ENCODE data around the gene PPP2R2D.
"Not testable (repeated sequence)": the region's sequence is repeated elsewhere in the genome, so short reads cannot be mapped to it uniquely, and the experiment has no call there.

The PPP2R2D gene

DNA sequence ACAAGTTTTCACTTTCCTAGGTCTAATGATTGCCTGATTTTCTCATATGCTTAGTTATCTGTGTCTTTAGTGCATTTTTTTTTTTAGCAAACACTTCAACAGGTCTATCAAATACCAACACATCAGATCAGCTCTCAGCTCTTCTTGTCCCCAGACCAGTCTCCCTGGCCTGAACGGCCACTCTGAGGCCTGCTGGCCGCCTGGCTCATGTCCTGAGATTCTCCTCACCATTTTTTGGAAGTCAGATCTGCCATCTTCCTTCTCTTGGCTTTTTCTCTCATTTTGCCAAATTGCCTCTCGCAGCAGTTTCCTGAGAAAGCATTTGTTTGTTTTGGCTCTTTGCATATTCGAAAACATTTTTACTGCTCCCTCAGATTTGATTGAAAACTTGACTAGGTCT lies 29.3 kb downstream of the PPP2R2D start:
- DNase-seq: no peak

DNA sequence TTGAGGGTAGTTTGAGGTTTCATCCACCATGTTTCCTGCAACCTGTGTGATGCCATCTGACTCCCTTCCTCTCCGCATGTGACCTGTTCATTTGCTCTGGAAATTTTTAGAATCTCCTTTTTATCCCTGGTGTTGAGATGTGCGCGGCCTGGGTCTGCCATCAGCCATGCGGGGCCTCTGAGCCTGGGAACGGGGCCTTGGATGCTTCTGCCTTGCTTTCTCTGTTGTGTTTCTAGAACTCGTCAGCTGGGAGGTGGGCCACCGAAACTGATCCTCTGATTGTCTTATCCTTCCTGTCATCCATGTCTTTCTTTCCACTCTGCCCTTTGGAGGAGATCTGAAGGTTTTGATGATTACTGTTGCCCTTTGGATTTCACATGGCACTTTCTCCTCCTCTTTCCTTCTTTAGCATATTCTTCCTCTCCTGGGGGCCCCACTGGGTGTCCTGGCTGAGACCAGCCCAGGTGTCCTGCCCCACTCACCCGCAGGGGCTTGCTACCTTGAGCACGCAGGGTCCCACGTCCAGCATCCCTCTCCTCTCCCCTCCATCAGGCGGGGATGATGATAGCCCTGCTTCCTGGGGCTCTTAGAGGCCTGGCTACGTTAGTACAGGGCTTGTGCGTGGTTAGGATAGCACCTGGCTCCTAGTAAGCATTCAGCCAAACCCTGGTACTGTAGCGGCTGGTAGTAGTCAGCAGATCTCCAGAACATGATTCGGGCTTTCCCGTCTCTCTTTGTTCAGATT lies 29.9 kb downstream of the PPP2R2D start:
- no peak for DNase-seq

DNA sequence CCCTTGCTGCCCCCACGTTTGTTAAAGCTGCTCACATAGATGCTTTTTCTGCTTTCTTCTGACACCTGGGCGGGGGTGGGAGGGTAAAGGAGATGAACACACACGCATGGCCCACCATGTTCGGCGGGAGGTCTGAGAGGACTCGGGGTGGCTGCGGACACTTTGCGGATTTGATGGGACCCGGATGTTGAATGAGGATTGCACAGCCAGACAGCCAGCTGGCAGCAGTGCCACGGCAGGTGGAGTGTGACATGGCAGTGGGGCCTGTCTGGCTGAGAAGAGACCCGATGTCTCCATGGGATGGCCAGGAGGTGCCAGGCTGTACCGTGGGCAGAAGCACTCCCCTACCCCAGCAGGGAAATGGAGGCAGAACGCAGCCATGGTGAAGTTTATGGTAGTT lies 31.2 kb downstream of the PPP2R2D start:
- no peak for DNase-seq

DNA sequence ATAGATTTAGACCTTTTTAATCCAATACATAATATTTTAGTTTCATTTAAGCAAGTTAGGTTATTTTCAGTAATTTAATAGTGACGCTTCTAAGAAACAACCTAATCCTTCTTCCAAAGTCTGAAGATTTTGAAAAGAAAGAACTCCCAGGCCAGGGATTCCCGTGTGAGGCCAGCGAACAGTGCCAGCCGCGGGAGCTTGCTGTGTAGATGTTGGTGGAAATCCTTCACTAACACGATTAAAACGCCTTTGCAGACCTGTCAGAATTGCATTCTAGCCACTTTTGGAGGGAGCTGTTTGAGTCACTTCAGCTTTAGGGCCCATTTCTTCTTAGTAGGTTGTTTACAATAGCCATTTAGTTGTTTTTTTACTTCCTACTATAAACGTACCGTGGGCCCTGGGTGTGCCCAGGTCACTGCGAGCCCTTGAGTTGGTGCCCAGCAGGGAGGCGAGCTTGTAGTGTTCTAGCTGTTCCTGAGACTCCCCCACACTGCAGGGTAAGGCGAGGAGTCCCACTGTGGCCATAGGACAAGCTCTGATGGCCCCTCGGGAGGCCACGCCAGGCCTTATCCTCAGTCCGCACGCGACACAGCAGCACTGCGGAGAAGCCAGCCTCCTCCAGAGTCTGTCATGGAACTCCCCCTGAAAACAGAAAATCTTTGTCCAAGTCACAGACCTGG lies 32.3 kb downstream of the PPP2R2D start:
- no peak for DNase-seq

DNA sequence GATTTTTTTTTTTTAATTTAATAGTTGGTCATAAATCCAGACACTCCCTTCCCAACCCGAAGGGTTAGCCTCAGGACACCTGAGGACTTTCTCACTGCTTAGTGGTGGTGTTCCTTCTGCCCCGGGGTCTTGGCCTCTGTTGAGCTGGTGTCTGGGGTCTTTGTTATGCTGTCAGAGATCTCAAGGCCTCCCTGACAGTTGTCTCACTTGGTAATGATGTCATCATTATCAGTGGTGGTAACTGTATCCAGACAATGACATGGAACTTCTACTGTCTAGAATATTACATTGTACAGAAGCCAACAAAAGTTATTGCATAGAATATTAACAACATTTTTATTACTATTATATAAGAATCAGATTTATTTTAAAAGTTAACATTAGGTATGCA lies 32.9 kb downstream of the PPP2R2D start:
- DNase-seq: no peak

DNA sequence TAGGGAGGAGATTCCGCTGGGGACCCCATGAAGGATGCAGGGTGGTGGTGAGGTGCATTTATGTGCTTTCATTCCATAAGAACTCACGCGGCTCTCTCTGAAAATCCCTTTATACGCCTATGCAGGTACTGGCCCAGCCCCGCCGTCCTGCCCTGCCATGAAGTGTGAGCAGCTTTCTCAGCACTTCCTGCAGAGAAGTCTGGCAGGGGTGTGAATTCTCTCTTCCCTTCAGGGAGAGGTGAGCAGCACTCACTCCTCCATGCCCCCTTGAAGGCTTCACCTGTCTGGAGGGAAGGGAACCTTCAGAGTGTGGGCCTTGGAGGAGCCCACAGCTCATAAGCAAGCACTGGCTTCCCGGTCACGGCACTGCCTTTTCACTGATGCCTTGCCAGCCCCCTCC lies 34.0 kb downstream of the PPP2R2D start:
- DNase-seq: no peak

DNA sequence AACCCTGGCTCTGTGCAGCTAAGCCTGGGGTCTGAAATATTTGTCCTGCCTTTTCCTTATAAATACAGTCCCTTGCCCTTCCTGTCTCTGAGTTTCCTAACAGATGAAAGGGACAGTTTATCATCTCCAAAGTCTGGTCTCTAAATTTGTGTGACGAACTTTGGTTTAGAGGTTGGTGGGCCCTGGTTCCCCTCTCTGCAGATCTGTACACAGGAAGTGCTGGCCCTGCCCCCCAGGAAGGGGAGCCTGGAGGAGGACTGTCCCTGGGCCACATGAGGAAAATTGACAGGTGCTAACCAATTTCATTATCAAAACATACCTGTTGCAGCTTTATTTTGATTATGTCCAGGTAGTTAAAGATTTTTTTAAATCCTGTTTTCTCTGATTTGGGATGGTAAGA lies 34.5 kb downstream of the PPP2R2D start:
- no peak for DNase-seq

DNA sequence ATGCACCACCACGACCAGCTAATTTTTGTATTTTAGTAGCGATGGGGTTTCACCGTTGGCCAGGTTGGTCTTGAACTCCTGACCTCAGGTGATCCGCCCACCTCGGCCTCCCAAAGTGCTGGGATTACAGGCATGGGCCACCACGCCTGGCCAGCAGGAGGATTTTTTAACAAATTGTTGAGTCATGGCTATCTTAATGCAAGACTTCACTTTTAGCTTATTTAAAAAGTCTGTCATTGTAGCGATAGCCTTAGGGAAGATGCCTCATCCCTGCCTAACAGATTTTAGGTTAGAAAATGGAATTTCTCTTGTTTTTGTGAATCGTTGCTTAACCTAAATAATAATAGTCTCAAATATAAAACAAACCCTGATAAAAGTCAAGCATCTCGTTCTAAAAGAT lies 35.5 kb downstream of the PPP2R2D start:
- no peak for DNase-seq

DNA sequence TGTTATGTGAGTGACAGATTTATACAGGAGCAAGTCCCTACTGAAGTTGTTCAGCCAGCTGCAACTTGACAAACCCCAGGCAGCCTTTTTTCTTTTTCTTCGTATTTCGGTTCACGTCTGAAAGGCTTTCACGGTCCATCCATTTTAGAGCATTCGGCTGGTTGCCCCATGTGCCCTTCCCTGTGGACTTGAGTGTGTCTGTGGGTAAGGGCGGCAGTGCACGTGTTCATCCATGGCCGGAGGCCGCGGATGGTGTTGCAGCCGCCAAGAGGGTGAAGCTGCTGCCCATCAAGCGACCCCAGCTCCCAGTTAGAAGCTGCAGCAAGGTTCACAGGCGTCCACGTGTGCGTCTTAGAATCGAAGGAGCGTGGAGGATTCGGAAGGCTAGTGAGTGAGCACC lies 35.9 kb downstream of the PPP2R2D start:
- no peak for DNase-seq

DNA sequence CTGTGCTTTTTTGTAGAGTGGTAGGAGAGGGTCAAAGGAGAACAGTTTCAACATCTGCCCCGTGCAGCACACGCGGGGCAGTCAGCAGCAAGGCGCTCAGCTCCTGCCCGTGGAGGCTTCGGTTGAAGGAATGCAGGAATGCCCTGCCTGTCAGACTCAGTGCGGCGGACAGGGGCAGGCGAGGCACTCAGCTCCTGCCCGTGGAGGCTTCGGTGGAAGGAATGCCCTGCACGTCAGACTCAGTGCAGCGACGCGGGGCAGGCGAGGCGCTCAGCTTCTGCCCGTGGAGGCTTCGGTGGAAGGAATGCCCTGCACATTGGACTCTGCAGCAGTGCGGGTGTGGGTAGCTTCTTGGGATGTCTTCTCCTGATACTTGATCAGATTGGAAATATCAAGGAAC lies 37.0 kb downstream of the PPP2R2D start:
- no peak for DNase-seq

DNA sequence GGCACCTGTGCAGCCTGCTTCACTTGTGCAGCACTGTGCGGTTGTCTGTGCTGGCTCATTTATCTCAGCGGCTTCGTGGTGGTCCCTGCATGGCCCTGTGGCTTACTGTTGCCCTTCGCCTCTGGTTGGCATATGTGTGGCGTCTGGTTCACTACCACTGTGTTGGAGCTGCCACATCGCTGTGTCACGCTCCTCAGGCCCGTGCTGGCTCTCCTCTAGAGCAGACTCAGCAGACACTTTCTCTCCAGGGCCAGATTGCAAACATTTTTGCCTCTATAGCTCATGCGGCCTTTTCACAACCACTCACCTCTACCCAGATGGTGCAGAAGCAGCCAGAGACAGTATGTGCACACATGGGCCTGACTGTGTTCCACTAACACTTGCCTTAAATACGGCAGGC lies 37.9 kb downstream of the PPP2R2D start:
- DNase-seq: no peak

DNA sequence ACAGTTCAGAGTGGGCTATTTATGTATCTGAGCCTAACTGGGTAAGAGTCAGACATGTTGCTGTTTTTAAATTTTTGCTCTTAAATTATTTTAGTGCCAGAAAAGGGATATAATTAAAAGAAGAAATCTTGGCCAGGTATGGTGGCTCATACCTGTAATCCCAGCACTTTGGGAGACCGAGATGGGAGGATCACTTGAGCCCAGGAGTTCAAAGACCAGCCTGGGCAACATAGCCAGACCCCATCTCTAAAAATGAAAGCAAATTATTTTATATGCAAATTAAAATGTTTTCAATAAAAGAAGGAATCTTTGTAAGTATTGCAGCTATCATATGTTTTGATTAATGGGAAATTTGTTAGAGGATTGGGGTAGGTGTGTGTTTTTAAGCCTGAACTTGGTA lies 41.6 kb downstream of the PPP2R2D start:
- DNase-seq: no peak

DNA sequence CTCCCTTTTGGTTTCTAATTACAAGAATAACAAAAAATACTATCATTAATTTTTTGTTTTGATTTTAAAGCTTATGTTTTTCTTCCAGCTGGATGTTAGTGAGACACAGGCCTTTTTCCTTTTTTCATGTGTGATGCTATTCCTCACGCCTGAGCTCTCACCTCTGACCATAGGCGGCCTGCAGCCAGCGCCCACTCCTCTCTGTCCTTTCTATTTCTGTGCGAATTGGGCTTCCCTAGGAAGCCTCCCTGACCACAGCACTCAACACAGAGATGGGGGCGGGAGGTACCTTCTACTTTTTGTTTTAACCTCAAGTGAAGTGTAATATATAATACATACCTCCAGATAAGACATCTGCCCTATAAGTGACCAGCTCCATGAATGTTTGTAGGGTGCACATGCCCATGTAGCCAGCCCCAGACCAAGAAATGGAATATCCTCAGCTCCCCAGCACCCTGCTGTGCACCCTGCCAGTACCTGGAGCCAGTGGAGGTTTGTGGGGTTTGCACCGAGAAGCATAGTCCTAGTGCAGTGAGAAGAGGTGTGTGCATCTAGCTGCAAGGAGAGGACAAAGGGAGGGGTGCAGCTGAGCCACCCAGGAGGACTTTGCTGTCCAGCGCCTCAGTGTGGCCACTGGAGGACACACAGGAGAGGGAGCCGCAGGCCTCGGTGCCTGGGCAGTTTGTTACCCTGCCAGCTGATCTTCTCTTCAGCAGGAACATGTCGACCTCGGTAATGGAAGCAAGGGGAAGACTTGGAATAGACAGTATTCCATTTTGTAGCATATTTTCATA lies 42.4 kb downstream of the PPP2R2D start:
- no peak for DNase-seq

DNA sequence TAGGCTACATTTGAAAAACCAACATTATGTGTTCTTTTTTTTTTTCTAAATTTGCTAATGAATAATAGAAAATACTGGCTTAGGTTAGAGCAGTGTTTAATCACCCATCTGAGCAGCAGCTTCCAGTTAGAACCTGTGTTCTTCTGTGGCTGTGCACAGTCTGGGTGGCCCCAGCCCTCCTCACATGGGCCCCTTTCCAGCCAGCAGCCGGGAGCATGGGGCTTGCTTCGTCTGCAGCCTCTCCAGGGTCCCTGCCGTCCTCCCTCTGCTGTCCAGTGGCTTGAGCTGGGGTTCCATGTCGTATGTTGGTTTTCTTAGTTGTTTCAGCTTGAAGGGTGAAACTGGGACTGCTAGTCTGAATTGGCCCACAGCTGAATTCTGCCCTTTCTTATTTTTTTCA lies 43.6 kb downstream of the PPP2R2D start:
- DNase-seq: no peak

DNA sequence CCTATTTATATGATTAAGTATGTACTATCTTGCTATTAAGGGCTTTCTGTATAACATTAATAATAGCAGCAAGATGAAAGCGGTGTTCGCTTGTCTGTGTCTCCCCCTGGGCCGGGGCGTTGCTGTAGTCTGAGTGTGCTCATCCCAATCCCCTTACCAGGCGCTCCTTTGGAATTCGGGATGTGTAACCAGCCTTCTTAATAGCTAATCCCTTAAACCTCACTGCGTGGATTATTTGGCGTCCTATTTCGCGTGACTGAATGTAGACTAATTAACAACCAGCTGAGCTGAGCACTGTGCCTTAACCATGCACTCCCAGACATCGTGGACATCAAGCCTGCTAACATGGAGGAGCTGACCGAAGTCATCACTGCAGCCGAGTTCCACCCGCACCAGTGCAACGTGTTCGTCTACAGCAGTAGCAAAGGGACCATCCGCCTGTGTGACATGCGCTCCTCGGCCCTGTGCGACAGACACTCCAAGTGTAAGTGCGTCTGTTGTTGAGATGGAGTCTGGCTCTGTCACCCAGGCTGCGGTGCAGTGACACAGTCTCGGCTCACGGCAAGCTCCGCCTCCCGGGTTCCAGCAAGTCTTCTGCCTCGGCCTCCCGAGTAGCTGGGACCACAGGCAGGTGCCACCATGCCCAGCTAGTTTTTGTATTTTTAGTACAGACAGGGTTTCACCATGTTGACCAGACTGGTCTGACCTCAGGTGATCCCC lies 44.3 kb downstream of the PPP2R2D start:
- DNase-seq: no peak

DNA sequence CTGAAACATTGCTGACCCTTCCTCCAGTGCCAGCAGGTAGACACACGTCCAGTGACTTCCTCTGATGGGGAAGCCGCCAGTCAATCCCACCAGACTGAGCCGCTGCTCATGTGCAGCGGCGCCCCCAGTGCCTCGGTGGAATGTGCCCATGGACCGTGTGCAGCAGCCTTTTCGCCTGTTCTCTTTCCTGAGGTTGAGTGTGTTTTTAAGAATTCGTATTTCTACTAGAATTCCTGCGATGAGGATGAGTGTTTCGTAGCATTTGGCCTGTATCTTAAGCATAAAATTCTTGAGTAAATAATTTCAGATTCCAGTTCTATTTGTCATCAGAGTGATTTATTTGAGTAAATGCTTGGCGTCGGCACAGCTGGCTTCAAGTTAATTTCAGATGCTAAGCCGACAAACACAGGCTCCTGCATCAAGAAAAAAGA lies 45.5 kb downstream of the PPP2R2D start:
- DNase-seq: no peak

DNA sequence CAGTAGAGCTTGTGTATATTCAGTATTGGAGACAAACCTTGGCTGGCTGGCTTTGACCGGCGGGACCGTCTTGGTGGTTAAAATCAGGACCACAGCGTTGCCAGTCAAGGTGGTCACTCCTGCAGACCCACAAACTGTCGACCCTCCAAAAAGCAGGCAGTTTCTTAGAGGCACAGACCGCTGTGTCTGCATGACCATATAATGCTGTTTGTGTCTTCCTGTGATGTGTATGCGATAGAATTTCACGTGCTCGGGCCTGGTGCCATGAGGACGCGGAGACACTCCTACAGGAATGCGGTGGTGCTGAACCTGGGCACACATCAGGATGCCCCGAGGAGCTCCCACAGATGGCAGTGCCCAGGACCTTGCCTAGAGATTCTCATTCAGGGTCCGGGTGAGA lies 46.1 kb downstream of the PPP2R2D start:
- DNase-seq: no peak

DNA sequence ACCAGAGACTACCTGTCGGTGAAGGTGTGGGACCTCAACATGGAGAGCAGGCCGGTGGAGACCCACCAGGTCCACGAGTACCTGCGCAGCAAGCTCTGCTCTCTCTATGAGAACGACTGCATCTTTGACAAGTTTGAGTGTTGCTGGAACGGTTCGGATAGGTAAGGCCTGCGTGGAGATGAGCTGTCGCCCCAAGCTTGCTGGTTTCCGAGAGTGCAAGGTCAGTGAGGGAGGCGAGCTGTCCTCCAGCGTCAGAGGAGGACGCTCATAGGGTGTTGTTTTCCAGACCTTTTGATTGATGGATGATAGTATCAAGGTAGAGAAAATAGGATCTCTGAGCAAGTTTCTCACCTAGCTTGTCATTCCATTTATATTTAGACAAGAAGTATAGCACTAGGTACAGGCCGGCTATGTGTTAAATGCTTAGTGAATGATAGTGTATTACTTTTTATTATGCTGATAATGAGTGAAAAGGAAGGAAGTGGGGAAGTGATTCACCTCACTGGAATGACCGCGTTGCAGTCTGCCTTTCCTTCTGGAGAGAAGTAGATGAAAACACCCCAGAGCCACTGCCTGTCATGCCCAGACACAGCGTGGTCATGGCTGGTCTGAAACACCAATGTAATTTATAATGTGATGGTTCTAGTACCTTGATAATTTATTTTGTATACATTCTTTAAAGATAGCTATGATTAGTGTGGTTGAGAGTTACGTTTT lies 47.0 kb downstream of the PPP2R2D start:
- no peak for DNase-seq

DNA sequence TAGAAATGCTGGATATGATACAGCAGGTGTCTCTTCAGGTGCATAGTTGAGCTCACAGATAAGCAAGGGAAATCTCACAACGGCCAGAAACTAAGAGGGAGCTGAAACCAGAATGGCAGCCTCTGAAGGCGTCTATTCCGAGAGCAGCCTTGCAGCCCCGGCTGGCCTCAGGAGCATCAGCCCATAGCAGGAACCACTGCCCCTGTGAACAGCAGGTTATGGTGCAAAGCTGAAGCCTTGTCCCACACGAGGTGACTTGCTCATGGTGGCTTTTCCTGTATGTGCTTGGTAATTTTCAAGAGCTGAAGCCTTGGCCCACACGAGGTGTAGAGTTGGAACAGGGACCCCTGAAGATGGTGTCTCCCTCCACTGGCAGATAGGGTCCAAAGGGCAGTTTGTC lies 47.7 kb downstream of the PPP2R2D start:
- no peak for DNase-seq

DNA sequence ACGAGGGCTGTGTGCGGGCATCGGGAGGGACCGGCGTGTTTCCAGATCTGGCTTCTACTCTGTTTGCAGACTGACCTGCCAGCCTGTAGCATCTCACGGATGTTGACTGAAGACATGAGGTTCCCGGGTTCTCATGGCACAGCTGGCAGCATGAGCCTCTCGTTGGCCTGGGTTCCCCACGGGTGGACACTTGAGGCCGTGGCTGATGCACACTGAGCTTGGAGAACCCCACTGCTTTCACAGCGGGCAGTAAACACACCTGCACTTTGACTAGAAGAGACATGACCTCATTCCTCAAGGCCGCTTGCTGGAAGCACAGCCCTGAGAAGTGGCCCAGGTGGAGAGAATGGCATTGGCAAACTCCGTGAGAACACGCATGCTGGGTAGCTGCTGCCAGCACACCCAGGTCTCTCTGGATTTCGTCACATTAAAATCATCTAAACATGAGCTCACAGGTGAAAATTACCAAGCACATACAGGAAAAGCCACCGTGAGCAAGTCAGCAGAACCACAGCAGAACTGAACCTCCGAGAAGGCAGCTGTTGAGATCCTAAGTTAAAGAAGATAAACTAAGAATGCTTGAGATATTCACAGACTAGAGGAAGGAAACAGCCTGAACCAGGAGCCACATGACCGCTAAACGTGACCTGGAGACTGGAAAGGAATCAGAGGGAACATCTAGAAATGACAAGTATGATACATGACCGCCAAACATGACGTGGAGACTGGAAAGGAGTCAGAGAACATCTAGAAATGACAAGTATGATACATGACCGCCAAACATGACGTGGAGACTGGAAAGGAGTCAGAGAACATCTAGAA lies 48.4 kb downstream of the PPP2R2D start:
- DNase-seq: no peak

DNA sequence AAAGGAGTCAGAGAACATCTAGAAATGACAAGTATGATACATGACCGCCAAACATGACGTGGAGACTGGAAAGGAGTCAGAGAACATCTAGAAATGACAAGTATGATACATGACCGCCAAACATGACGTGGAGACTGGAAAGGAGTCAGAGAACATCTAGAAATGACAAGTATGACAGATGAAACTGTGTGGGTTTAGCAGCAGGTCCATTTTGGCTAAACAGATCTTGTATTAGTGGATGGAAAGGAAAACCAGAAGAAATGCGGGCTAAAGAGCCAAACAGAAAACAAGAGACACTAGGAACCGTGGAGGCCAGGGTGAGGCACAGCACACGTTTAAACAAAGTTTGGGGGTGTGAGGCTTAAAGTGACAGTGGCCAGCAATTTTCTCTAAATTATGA lies 49.1 kb downstream of the PPP2R2D start:
- not testable (repeated sequence) for DNase-seq
